GM12878 (cell line): ENCODE data around the gene CNIH1. TPM values are rescaled to one million over a fixed set of nuclear protein-coding genes. Genes with fewer than 3 reads are reported as not detected.
A peak's percentile ranks its signal among the peaks of the same experiment; 100 is the strongest.

Source experiments
- ATAC-seq: fragments of 200-7000 bp; cut with Tn5 transposase; 3 replicates; pipeline ENCODE4 v1.9.1; 2020; ENCODE audit warnings: mild to moderate bottlenecking, moderate library complexity
- BruUV-seq: library from RNA; stranded (reverse); fragments of 400-500 nt; replicated peaks from 2 replicates; lab custom pipeline; 2021; lab: Mats Ljungman, UMichigan
- CTCF ChIA-PET: fragments of 300-600 bp; sonication (Branson Sonifier 250); formaldehyde crosslinking; extraction: SDS; loops from one replicate; lab custom pipeline; 2021; ENCODE audit warnings: inconsistent platforms; lab: Yijun Ruan, JAX
- POLR2A ChIA-PET: fragments of 350-600 bp; formaldehyde crosslinking; extraction: SDS; loops from one replicate; lab custom pipeline; 2021; ENCODE audit warnings: inconsistent platforms; lab: Charles Lee
- RAD21 ChIA-PET: fragments of 300-600 bp; sonication (Branson Sonifier 250); formaldehyde crosslinking; loops from one replicate; lab custom pipeline; 2023; ENCODE audit warnings: antibody characterized with exemption; ENCODE audit not compliant: unreplicated experiment; lab: Charles Lee
- SMC1A ChIA-PET: fragments of 300-600 bp; sonication (Branson Sonifier 250); formaldehyde crosslinking; loops from one replicate; lab custom pipeline; 2023; ENCODE audit not compliant: unreplicated experiment, uncharacterized antibody; lab: Charles Lee
- DNase-seq: peaks from one replicate; pipeline ENCODE4 v3.0.0-alpha.2; 2011; ENCODE audit warnings: low read depth, low spot score
- FAIRE-seq: peaks from 3 replicates; lab custom pipeline; 2011; peaks lifted over from hg19 to GRCh38; lab: Jason Lieb, UNC
- H2AFZ ChIP-seq: 2 replicates; pipeline ENCODE4 v1.6.0; 2011; ENCODE audit warnings: low read depth, low read length, control low read depth; ENCODE audit not compliant: control insufficient read depth
- H3K27ac ChIP-seq: 2 replicates; pipeline ENCODE4 v1.5.1; 2011; ENCODE audit warnings: control low read depth; ENCODE audit not compliant: control insufficient read depth, insufficient read depth
- H3K27me3 ChIP-seq, 2 experiments: replicated peaks in 1 of 2; 2 replicates each; pipeline versions ENCODE4 v1.6.0 to v1.6.1; 2011; ENCODE audit warnings: low read length in 1 of 2; ENCODE audit not compliant: control insufficient read depth in 2 of 2, insufficient read depth in 2 of 2
- H3K36me3 ChIP-seq, 2 experiments: 2 replicates each; pipeline ENCODE4 v1.5.1; 2011; ENCODE audit warnings: low read length in 1 of 2; ENCODE audit not compliant: control insufficient read depth in 2 of 2, insufficient read depth in 2 of 2
- H3K4me1 ChIP-seq: 2 replicates; pipeline ENCODE4 v1.6.1; 2011; ENCODE audit warnings: mild to moderate bottlenecking, low read length, moderate library complexity, mixed read lengths; ENCODE audit not compliant: control insufficient read depth, insufficient read depth
- H3K4me2 ChIP-seq: 2 replicates; pipeline ENCODE4 v1.6.0; 2011; ENCODE audit warnings: control low read depth; ENCODE audit not compliant: control insufficient read depth, insufficient read depth
- H3K4me3 ChIP-seq: fragments of 200-600 bp; sonication (generic); 2 replicates; pipeline ENCODE4 v1.5.1; 2016
- H3K79me2 ChIP-seq: 2 replicates; pipeline ENCODE4 v1.6.0; 2011; ENCODE audit warnings: low read length; ENCODE audit not compliant: control insufficient read depth, insufficient read depth
- H3K9ac ChIP-seq: 2 replicates; pipeline ENCODE4 v1.8.0; 2011; ENCODE audit warnings: low read length, control low read depth, mixed read lengths; ENCODE audit not compliant: control insufficient read depth, insufficient read depth
- H3K9me3 ChIP-seq: replicated peaks from 3 replicates; pipeline ENCODE4 v1.5.1; 2011; ENCODE audit warnings: mild to moderate bottlenecking, low read length; ENCODE audit not compliant: control insufficient read depth, insufficient read depth
- H4K20me1 ChIP-seq: 2 replicates; pipeline ENCODE4 v1.6.0; 2011; ENCODE audit not compliant: control insufficient read depth, insufficient read depth
- BRCA1 ChIP-seq: IDR thresholded peaks from 2 replicates; pipeline ENCODE4 v1.6.1; 2011; ENCODE audit warnings: low read depth, low read length, improper control_type of control experiment
- DPF2 ChIP-seq: fragments of 450-650 bp; IDR thresholded peaks from 2 replicates; pipeline ENCODE4 v1.6.1; 2017; ENCODE audit warnings: mild to moderate bottlenecking
- NFXL1 ChIP-seq: fragments of 450-650 bp; IDR thresholded peaks from 2 replicates; pipeline ENCODE4 v1.6.1; 2017; ENCODE audit warnings: antibody characterized with exemption, mild to moderate bottlenecking, borderline replicate concordance
- NFYB ChIP-seq: IDR thresholded peaks from 2 replicates; pipeline ENCODE4 v1.6.1; 2011; ENCODE audit warnings: low read depth, mild to moderate bottlenecking, low read length, improper control_type of control experiment, moderate library complexity; ENCODE audit not compliant: insufficient read depth
- PAX5 ChIP-seq: IDR thresholded peaks from 2 replicates; pipeline ENCODE4 v1.6.1; 2011; ENCODE audit warnings: low read depth, low read length, borderline replicate concordance
- RBBP5 ChIP-seq: fragments of 200-600 bp; sonication (generic); conservative IDR thresholded peaks from 2 replicates; pipeline ENCODE4 v1.6.1; 2016
- TCF12 ChIP-seq: IDR thresholded peaks from 2 replicates; pipeline ENCODE4 v1.6.1; 2011; ENCODE audit warnings: low read depth, mild to moderate bottlenecking, low read length
- WGBS: methylation state at CpG from one replicate; pipeline ENCODE4 v1.1.6; 2016; ENCODE audit warnings: low lambda C conversion rate; ENCODE audit not compliant: insufficient replicate concordance, insufficient coverage; ENCODE audit errors: missing lambda C conversion rate; 5-methylcytosine and 5-hydroxymethylcytosine counted together
- in situ Hi-C: fragments of 300-500 bp; cut with MboI; formaldehyde crosslinking; loops from 9 replicates; pipeline ENCODE4 v1.14.3; 2018; ENCODE audit warnings: mixed read lengths
- intact Hi-C: fragments of 100-400 bp; cut with micrococcal nuclease; formaldehyde crosslinking; loops from one replicate; pipeline ENCODE4 v1.14.2; 2022; ENCODE audit not compliant: unreplicated experiment
- polyA plus RNA-seq, 11 experiments: library from polyadenylated mRNA; depleted of rRNA in 4 of 11; unstranded in 6 of 11; stranded (reverse) in 5 of 11; fragments of >200 nt; fragmentation: Nextera tagmentation in 4 of 11; fragmentation: Illumina TruSeq in 1 of 11; extraction: Ambion mirVana in 4 of 11; extraction: Trizol in 1 of 11; gene quantifications; 1 replicate in 1 of 11; 2 replicates in 10 of 11; pipeline versions ENCODE4 v1.2.1 to v1.2.3, GENCODE V29; 2011 to 2016; ENCODE audit warnings: inconsistent platforms in 2 of 11, missing spikeins in 2 of 11, low read depth in 1 of 11
- total RNA-seq, 4 experiments: library from RNA; depleted of rRNA in 3 of 4; stranded (reverse); fragments of >200 nt in 3 of 4; fragmentation: Illumina TruSeq in 1 of 4; extraction: Trizol in 1 of 4; gene quantifications; 2 replicates each; pipeline versions ENCODE4 v1.2.1 to v1.2.3, GENCODE V29; 2013 to 2021
- TF ChIP-seq, protein P1 (sequence below), 3 experiments: IDR thresholded peaks in 2 of 3; conservative IDR thresholded peaks in 1 of 3; 2 replicates each; pipeline ENCODE4 v1.5.1; 2011; ENCODE audit warnings: low read depth in 3 of 3, low read length in 3 of 3, mild to moderate bottlenecking in 3 of 3, control low read depth in 2 of 3, moderate library complexity in 2 of 3, inconsistent platforms in 1 of 3, mixed read lengths in 1 of 3; ENCODE audit not compliant: control insufficient read depth in 2 of 3, insufficient read depth in 1 of 3; ENCODE audit errors: extremely low read depth in 1 of 3
- TF ChIP-seq, protein P2 (sequence below): IDR thresholded peaks from 2 replicates; pipeline ENCODE4 v1.6.1; 2012; ENCODE audit warnings: mild to moderate bottlenecking, low read depth, low read length

CNIH1 gene
- total and polyA plus RNA-seq, 10 of the 15 experiments (the other 5 are each of a cell fraction or from before 2014, with no cell fraction given) = 48.9 to 274 (median 110) TPM

DNA sequence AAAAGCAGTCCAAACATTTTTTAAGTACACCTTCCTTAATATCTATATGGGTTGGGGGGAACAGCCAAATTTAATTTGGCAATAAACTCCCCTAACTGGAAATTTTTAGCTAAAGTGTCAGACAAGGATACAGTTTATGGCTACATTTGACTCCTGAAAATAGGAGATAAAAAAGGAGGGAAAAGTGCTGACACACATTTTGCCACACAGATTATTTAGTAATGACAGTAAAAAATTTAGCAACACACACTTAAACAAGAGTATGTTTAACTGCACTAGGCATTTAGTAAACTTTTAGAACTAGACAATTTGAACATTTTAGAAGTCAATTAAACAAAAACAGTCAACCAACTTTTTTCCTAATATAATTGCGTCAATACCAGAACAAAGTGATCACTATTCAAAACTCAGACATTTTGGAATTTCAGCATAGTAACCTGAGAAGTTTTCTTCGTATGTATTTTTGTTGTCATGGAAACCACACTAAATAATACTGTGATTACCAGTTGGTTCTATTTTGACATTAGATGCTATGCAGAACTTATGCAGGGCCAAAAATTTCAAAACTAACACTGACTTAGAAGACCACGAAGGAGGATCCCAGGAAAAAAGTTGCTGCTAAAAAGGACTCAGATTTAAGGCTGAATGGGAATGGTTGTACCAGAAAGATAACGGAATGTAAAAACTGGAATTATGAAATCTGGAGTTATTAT lies 34.2 kb upstream of the CNIH1 start (continued):
- TF ChIP-seq, protein P1, sequence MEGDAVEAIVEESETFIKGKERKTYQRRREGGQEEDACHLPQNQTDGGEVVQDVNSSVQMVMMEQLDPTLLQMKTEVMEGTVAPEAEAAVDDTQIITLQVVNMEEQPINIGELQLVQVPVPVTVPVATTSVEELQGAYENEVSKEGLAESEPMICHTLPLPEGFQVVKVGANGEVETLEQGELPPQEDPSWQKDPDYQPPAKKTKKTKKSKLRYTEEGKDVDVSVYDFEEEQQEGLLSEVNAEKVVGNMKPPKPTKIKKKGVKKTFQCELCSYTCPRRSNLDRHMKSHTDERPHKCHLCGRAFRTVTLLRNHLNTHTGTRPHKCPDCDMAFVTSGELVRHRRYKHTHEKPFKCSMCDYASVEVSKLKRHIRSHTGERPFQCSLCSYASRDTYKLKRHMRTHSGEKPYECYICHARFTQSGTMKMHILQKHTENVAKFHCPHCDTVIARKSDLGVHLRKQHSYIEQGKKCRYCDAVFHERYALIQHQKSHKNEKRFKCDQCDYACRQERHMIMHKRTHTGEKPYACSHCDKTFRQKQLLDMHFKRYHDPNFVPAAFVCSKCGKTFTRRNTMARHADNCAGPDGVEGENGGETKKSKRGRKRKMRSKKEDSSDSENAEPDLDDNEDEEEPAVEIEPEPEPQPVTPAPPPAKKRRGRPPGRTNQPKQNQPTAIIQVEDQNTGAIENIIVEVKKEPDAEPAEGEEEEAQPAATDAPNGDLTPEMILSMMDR (IDR thresholded peaks at IDR 0.05 in 2 of 3, conservative IDR thresholded peaks at IDR 0.05 in 1 of 3; ENCODE audit: control insufficient read depth in 2 of 3, extremely low read depth in 1 of 3, insufficient read depth in 1 of 3, low read depth in 3 of 3, low read length in 3 of 3) = no peak
- TF ChIP-seq PAX5 = no peak
- no peak for TF ChIP-seq RBBP5
- TF ChIP-seq NFYB = no peak

DNA sequence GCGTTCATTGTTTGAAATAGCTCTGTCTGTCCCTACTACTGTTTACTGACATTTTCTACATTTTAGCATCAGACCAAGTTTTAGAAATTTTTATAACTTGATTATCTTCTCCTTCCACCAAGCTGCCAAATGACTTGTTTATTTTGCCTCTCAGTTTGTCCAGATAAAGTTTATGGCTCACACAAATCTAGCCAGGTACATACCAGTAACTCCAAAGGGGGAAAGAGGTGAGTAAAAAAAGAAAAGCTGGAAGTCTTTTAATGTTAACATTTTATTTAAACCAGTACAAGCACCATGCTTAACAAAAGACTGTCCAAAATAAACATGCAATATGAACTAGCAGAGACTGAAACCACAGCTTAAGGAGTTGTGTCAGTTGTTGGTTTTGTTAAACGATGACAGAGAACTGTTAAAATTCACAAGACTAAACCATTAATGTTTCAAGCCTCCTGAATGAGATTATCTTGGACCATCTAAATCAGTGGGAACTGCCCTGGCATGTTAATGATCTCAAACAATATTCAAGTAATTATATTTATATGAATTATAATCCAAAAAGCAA lies 33.1 kb upstream of the CNIH1 start:
- Histone ChIP-seq H3K79me2 (no peaks in the 10 kb centered on the region), H3K27ac (no peak overlapping the region), H3K27me3 (no peaks in the 10 kb centered on the region), H3K36me3 (no peaks in the 10 kb centered on the region; a peak in 2 of 4 replicates), H4K20me1 (no peaks in the 10 kb centered on the region), H2AFZ (no peak overlapping the region), H3K4me2 (no peak overlapping the region), H3K4me1 (no peaks in the 10 kb centered on the region), H3K4me3 (no peak overlapping the region), H3K9ac (no peak overlapping the region), H3K9me3 (no peaks in the 10 kb centered on the region; the same call in 2 of the 3 replicates)
- in situ Hi-C loops (no loop called here), intact Hi-C loops (no loop called here)
- DNase-seq = no peak
- SMC1A ChIA-PET = interaction anchor here (1.6 to 3.2 kb wide), 2 partner anchors 8 to 23 kb away, joined by 5 to 10 read pairs; no protein-coding TSS in a partner anchor
- ATAC-seq = no peak
- POLR2A ChIA-PET = interaction anchor here (0.7 to 0.9 kb wide), 2 partner anchors 8 to 32 kb away, joined by 3 read pairs; no protein-coding TSS in a partner anchor
- WGBS = 100% methylated on average over 2 of the region's 2 CpGs
- RAD21 ChIA-PET = interaction anchor here (0.6 kb wide), 1 partner anchor 39 kb away, joined by 3 read pairs; no protein-coding TSS in a partner anchor
- CTCF ChIA-PET = interaction anchor here (2.2 kb wide), 1 partner anchor 10 kb away, joined by 11 read pairs; no protein-coding TSS in a partner anchor
- BruUV-seq = no TSS peak
- FAIRE-seq = peak; percentile 65
- TF ChIP-seq NFXL1 = no peak
- TF ChIP-seq, protein P2, sequence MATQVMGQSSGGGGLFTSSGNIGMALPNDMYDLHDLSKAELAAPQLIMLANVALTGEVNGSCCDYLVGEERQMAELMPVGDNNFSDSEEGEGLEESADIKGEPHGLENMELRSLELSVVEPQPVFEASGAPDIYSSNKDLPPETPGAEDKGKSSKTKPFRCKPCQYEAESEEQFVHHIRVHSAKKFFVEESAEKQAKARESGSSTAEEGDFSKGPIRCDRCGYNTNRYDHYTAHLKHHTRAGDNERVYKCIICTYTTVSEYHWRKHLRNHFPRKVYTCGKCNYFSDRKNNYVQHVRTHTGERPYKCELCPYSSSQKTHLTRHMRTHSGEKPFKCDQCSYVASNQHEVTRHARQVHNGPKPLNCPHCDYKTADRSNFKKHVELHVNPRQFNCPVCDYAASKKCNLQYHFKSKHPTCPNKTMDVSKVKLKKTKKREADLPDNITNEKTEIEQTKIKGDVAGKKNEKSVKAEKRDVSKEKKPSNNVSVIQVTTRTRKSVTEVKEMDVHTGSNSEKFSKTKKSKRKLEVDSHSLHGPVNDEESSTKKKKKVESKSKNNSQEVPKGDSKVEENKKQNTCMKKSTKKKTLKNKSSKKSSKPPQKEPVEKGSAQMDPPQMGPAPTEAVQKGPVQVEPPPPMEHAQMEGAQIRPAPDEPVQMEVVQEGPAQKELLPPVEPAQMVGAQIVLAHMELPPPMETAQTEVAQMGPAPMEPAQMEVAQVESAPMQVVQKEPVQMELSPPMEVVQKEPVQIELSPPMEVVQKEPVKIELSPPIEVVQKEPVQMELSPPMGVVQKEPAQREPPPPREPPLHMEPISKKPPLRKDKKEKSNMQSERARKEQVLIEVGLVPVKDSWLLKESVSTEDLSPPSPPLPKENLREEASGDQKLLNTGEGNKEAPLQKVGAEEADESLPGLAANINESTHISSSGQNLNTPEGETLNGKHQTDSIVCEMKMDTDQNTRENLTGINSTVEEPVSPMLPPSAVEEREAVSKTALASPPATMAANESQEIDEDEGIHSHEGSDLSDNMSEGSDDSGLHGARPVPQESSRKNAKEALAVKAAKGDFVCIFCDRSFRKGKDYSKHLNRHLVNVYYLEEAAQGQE = no peak
- TF ChIP-seq TCF12 = no peak
- TF ChIP-seq BRCA1 = no peak
- no peak for TF ChIP-seq DPF2
